Stimulated activated CD8-positive, alpha-beta memory T cell treated with anti-CD3 and anti-CD28 coated beads, Interleukin-7, amount 100 ng/mL, for 24 hours (primary cell): ENCODE measurements around the gene RESF1.
A peak's percentile ranks its signal among the peaks of the same experiment; 100 is the strongest.

Experiments
- DNase-seq: peaks from one replicate; pipeline ENCODE4 v3.0.0-alpha.2; 2020; ENCODE audit warnings: low read depth

Gene RESF1

GRCh38 chr12:31958569-31959160 lies 550 bp upstream of the RESF1 start:
- no peak for DNase-seq

GRCh38 chr12:31959701-31960391 lies 631 bp downstream of the RESF1 start:
- DNase-seq = peak; percentile 34

DNA sequence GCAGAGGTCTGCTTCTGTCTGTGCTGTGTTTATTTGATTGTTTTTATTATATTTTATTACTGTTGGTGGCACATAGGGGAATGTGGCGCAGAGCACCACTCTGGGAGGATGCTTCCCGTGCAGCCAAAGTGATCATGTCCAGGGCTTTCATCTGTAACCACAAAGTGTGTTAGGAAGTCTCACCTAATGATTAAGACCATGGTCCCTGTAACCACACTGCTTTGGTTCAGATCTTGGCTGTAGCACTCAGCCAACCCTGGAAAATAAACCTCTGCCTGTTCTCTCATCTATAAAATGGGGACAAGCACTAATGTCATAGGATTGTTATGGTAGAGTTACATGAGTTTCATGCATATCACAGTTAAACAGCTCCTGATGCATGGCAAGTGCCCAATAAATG lies 1.9 kb downstream of the RESF1 start:
- no peak for DNase-seq

GRCh38 chr12:31962076-31962475 lies 2.9 kb downstream of the RESF1 start:
- no peak for DNase-seq

- no peak for DNase-seq
These were observed 5.1 kb downstream of the RESF1 start for GRCh38 chr12:31964280-31964679.

DNA sequence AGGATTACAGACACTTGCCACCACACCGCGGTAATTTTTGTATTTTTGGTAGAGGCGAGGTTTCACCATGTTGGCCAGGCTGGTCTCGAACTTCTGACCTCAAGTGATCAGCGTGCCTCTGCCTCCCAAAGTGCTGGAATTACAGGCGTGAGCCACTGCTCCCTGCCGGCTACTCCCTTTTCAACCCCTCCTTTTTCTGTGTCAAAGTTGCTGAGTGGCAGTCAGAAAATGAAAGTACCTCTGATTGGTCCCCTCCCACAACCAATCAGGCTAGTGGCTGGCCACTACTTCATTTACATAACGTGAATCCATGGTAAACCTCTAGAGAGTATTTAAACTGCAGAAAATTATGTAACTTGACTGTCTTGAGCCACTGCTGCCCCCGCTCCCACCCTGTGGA lies 5.9 kb downstream of the RESF1 start:
- DNase-seq = no peak

DNA sequence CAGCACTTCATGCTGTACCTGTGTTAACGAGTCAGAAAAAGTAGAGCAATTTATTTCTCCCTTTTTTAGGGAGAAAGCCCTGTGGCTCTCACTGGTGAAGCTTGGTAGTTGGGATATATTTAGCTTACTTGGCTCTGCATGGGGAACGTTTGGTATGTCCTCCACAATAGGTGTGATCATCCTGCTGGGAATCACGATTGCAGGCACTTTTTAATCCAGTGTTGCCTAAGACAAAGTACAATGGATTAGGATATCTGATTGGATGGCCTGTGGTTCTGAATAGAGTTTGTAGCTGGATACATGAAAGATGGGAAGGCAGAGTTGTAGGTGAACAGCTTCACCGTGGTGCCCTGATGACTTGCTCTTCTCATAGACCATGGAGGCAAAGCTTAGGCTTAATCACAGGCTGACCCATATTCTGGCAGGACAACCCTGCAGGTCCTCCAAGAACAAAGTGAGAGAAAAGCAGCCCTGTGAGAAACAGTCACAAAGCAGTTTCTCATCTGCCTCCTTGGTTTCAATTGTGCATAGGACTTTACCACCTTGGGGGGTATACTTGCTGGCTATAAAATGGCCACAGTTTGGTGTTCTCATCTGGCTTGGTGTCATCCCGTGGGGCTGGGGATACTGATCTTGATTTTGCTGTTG lies 7.5 kb downstream of the RESF1 start:
- no peak for DNase-seq

- no peak for DNase-seq
These were observed 8.3 kb downstream of the RESF1 start for GRCh38 chr12:31967539-31967938.

DNA sequence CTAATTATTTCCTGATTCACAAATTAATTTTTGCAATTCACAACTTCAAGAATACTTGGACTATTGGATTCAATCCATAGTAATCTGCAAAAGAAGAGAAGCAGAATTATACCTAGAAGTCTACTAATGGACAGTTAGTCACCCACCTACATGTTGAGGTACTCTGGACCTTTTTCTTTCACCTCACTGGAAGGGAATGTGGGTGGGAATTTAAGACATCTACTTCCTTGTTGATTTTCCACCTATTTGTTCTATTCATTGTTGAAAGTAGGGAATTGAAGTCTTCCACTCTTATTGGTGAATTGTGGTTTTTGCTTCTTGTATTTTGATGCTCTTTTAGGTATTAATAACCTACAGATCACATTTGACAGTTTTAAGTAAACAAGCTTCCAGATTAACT lies 11.0 kb downstream of the RESF1 start:
- DNase-seq = no peak

DNA sequence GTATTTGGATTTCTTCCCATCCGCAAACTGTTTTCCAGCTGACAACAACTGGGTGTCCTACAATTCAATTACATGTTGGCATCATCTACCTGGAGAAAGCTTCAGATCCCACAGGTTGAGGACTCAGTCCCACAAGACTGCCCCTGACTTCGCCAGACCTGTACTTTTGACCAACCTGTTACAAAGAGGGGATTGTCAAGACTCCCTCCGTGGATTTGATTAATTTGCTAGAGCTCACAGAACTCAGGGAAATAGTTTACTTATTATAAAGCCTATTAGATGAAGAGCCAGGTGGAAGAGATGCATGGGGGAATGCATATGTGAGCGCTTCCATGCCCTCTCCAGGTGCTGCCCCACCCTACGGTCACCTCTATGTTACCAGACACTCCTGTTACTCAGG lies 14.6 kb downstream of the RESF1 start:
- DNase-seq = no peak

GRCh38 chr12:31974673-31975072 lies 15.5 kb downstream of the RESF1 start:
- DNase-seq = no peak

- no peak for DNase-seq
These were observed 25.8 kb downstream of the RESF1 start for GRCh38 chr12:31984806-31985591.

DNA sequence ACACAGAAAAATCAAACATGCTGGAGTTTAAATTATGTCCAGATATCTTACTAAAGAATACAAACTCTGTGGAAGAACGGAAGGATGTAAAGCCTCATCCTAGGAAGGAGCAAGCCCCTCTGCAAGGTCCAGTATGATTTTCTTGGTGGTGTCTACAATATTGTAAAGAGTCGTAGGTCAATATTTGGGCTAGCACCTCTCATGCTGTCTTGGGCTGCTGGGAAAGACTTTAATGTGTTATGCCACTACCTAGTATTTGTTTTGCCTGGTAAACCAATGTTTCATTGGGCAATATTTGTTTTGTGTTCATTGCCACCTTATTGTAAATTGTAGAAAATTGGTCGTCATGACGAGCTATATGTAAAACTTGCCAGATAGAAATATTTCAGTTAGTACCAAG lies 26.6 kb downstream of the RESF1 start:
- no peak for DNase-seq

DNA sequence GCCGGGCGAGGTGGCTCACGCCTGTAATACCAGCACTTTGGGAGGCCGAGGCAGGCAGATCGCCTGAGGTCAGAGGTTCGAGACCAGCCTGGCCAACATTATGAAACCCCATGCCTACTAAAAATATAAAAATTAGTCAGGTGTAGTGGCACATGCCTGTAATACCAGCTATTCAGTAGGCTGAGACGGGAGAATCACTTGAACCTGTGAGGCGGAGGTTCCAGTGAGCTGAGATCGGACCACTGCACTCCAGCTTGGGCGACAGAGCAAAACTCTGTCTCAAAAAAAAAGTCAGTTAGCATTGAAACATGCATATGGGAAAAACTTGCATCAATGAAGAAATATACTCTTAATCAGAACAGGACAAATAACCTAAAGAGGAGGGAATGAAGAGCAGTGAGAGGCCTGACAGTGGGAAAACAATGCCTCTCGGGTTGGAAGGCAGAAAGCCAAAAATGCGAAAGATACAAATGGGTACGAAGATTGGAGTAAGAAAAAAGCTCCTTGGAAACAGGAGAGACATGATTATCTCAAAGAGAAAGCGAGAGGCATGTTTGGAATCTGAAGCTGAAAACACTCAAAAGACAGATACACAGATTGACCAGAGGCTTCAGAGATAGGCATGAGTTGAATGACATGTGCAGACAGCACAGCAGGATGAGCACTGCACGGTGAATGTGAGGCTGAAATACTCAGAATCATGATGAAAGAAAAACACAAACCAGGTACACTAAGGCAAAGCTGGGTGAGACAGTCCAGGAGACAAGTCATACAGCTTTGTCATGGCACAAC lies 30.6 kb downstream of the RESF1 start:
- DNase-seq = no peak

GRCh38 chr12:31991146-31991545 lies 31.9 kb downstream of the RESF1 start:
- no peak for DNase-seq

DNA sequence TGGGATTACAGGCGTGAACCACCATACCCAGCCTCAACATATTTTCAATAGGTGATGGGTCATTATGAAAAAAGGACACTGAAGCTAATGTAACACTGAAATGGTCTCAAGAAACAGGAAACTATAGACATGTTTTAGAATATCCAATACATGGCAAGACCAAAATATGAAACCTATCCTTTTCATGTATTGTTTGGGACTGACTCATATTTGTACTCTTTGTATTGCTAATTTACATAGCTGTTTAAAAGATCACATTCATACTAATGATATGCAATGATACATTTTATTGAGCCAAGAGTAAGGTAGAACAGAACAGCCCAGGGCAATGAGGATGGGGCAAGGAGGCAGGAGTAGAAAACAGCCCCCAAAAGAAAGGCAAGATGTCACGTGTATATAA lies 32.6 kb downstream of the RESF1 start:
- no peak for DNase-seq

GRCh38 chr12:31999692-32000091 lies 40.5 kb downstream of the RESF1 start:
- no peak for DNase-seq

- DNase-seq = no peak
These were observed 41.3 kb downstream of the RESF1 start for GRCh38 chr12:32000373-32001005.

DNA sequence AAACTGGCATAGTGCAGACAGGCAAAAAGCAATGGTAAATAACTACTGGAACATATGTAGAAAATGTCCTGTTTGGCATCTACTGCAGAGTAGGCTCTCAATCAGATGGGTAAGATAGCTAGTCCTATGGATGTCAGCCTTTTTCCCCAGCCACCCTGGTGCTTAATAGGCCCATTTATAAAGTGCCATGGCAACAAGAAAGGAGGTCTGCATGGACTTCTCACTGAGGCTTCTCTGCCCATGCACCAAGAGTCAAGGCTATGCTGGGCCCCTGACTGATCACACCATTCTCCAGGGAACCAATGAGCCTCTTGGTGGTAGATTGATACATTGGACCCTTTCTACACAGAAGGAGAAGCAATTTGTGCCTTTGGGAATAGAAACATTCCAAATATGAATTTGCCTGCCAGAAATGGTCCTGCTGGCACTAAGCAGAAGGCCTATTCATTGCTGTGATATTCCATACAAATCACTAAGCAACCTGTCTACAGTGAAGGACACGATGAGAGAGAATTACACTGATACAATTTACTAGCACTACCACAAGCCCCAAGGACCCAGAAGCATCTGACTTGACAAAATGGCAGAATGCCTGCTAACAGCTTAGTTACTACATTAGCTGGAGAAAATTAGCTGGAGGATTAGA lies 43.8 kb downstream of the RESF1 start:
- no peak for DNase-seq

GRCh38 chr12:32003654-32004053 lies 44.4 kb downstream of the RESF1 start:
- no peak for DNase-seq

GRCh38 chr12:32005496-32006125 lies 46.4 kb downstream of the RESF1 start:
- no peak for DNase-seq
